IgD-negative memory B cell (primary cell): Measurements from ENCODE around the gene VPS11. TPM values are rescaled to one million over a fixed set of nuclear protein-coding genes. Genes with fewer than 3 reads are reported as not detected.
"Not testable (repeated sequence)": the region's sequence is repeated elsewhere in the genome, so short reads cannot be mapped to it uniquely, and the experiment has no call there.

Experiments used
- H3K27ac Mint-ChIP-seq, 3 donors: one replicate each; pipeline ENCODE4 v1.8.0; 2020 to 2022; ENCODE audit warnings: mild to moderate bottlenecking in 3 of 3, mixed read lengths in 3 of 3, moderate library complexity in 1 of 3
- H3K27me3 Mint-ChIP-seq: one replicate; pipeline ENCODE4 v1.8.0; 2021; ENCODE audit warnings: mixed read lengths
- H3K36me3 Mint-ChIP-seq: one replicate; pipeline ENCODE4 v1.8.0; 2020; ENCODE audit warnings: mild to moderate bottlenecking, mixed read lengths
- H3K4me1 Mint-ChIP-seq, 3 donors: one replicate each; pipeline ENCODE4 v1.8.0; 2020 to 2022; ENCODE audit warnings: mixed read lengths in 3 of 3, mild to moderate bottlenecking in 1 of 3
- H3K4me3 Mint-ChIP-seq, 4 donors: one replicate each; pipeline ENCODE4 v1.8.0; 2020 to 2022; ENCODE audit warnings: mild to moderate bottlenecking in 4 of 4, mixed read lengths in 4 of 4, moderate library complexity in 3 of 4
- H3K9me3 Mint-ChIP-seq, 3 donors: one replicate each; pipeline ENCODE4 v1.8.0; 2020 to 2021; ENCODE audit warnings: mixed read lengths in 3 of 3, mild to moderate bottlenecking in 1 of 3
- polyA plus RNA-seq: library from polyadenylated mRNA; unstranded; fragments of 300-500 nt; fragmentation: Illumina TruSeq; gene quantifications from one replicate; pipeline ENCODE4 v1.2.3, GENCODE V29; 2021

Gene VPS11
- polyA plus RNA-seq, 1 donor from 2014 or later: 52.6 TPM

GRCh38 chr11:119095066-119095880, 27.7 kb downstream of the VPS11 start:
- Mint-ChIP-seq H3K36me3 (no peaks in the 10 kb centered on the region), H3K4me1 (peaks cover 28 to 33% (median 29%) of the 10 kb centered on the region in 3 donors), H3K4me3 (peak overlapping the region; percentile 81 to 97 (median 95)), H3K9me3 (no peaks in the 10 kb centered on the region), H3K27me3 (peaks cover 2% of the 10 kb centered on the region), H3K27ac (peak overlapping the region; percentile 88 to 97 (median 96))

- Mint-ChIP-seq H3K36me3 (peaks cover 2% of the 10 kb centered on the region), H3K4me1 (peaks cover 22 to 44% (median 35%) of the 10 kb centered on the region in 3 donors), H3K27ac (peak overlapping the region in 1 of 3 donors; percentile 93), H3K9me3 (no peaks in the 10 kb centered on the region), H3K4me3 (peak overlapping the region; percentile 92 to 99 (median 96)), H3K27me3 (peaks cover 2% of the 10 kb centered on the region)
Measured at GRCh38 chr11:119099711-119100110, 32.1 kb downstream of the VPS11 start.

- no peaks in the 10 kb centered on the region for H3K9me3 Mint-ChIP-seq
- H3K4me3 Mint-ChIP-seq: peak overlapping the region; percentile 92 to 99 (median 96)
- H3K27ac Mint-ChIP-seq: peak overlapping the region in 2 of 3 donors; percentile 46 to 93
- H3K36me3 Mint-ChIP-seq: peaks cover 2% of the 10 kb centered on the region
- H3K27me3 Mint-ChIP-seq: peaks cover 1% of the 10 kb centered on the region
- H3K4me1 Mint-ChIP-seq: peaks cover 21 to 45% (median 34%) of the 10 kb centered on the region in 3 donors
Measured at GRCh38 chr11:119100246-119100970, 32.8 kb downstream of the VPS11 start.

GRCh38 chr11:119100994-119101758, 33.6 kb downstream of the VPS11 start:
- no peaks in the 10 kb centered on the region for H3K27me3 Mint-ChIP-seq
- peaks cover 19 to 41% (median 34%) of the 10 kb centered on the region in 3 donors for H3K4me1 Mint-ChIP-seq
- H3K4me3 Mint-ChIP-seq: peak overlapping the region; percentile 92 to 99 (median 96)
- H3K9me3 Mint-ChIP-seq: no peaks in the 10 kb centered on the region
- peaks cover 2% of the 10 kb centered on the region for H3K36me3 Mint-ChIP-seq
- H3K27ac Mint-ChIP-seq: peak overlapping the region; percentile 93 to 99 (median 99)

- H3K27ac Mint-ChIP-seq: peak within 1 kb of the TSS; percentile 93 to 99 (median 99)
- peaks cover 12 to 43% (median 38%) of the 10 kb centered on the region in 3 donors for H3K4me1 Mint-ChIP-seq
- H3K36me3 Mint-ChIP-seq: peaks cover 2% of the 10 kb centered on the region
- H3K4me3 Mint-ChIP-seq: peak within 1 kb of the TSS; percentile 92 to 99 (median 96)
- H3K9me3 Mint-ChIP-seq: no peaks in the 10 kb centered on the region
- no peaks in the 10 kb centered on the region for H3K27me3 Mint-ChIP-seq
Measured at GRCh38 chr11:119101759-119102423, 34.3 kb downstream of the VPS11 start, which contains the start of gene DPAGT1. DPAGT1 (minus strand) TSS chr11:119101853; CDS start chr11:119101655, 198 bp downstream.

- Mint-ChIP-seq H3K4me1 (peaks cover 9 to 44% (median 33%) of the 10 kb centered on the region in 3 donors), H3K27ac (peak overlapping the region in 1 of 3 donors; percentile 93), H3K4me3 (peak overlapping the region; percentile 43 to 96 (median 94))
- H3K9me3 Mint-ChIP-seq, H3K27me3 Mint-ChIP-seq, H3K36me3 Mint-ChIP-seq: not testable (repeated sequence)
Measured at GRCh38 chr11:119103161-119103664, 35.6 kb downstream of the VPS11 start.

GRCh38 chr11:119103793-119104192, 36.2 kb downstream of the VPS11 start:
- Mint-ChIP-seq H3K36me3 (peaks cover 2% of the 10 kb centered on the region), H3K4me3 (peak overlapping the region; percentile 28 to 92 (median 58)), H3K27ac (peak overlapping the region in 1 of 3 donors; percentile 93), H3K27me3 (no peaks in the 10 kb centered on the region), H3K4me1 (peaks cover 14 to 44% (median 38%) of the 10 kb centered on the region in 3 donors), H3K9me3 (no peaks in the 10 kb centered on the region)

- peaks cover 16 to 37% (median 33%) of the 10 kb centered on the region in 3 donors for H3K4me1 Mint-ChIP-seq
- peaks cover 2% of the 10 kb centered on the region for H3K36me3 Mint-ChIP-seq
- H3K4me3 Mint-ChIP-seq: peak within 1 kb of the TSS; percentile 90 to 95 (median 94)
- H3K27ac Mint-ChIP-seq: peak within 1 kb of the TSS; percentile 85 to 95 (median 93)
- no peaks in the 10 kb centered on the region for H3K9me3 Mint-ChIP-seq
- no peaks in the 10 kb centered on the region for H3K27me3 Mint-ChIP-seq
Measured at GRCh38 chr11:119106564-119107537, 39.2 kb downstream of the VPS11 start, which contains the start of gene C2CD2L. C2CD2L (plus strand) TSS chr11:119107344; CDS start chr11:119107742, 398 bp downstream.

GRCh38 chr11:119107538-119108145, 40.0 kb downstream of the VPS11 start:
- peaks cover 12 to 33% (median 30%) of the 10 kb centered on the region in 3 donors for H3K4me1 Mint-ChIP-seq
- H3K9me3 Mint-ChIP-seq: no peaks in the 10 kb centered on the region
- H3K4me3 Mint-ChIP-seq: peak overlapping the region; percentile 90 to 95 (median 94)
- H3K36me3 Mint-ChIP-seq: peaks cover 2% of the 10 kb centered on the region
- H3K27me3 Mint-ChIP-seq: no peaks in the 10 kb centered on the region
- H3K27ac Mint-ChIP-seq: peak overlapping the region; percentile 76 to 88 (median 84)

- H3K27me3 Mint-ChIP-seq: no peaks in the 10 kb centered on the region
- H3K36me3 Mint-ChIP-seq: peaks cover 2% of the 10 kb centered on the region
- H3K27ac Mint-ChIP-seq: peak overlapping the region; percentile 76 to 88 (median 84)
- peaks cover 12 to 30% (median 30%) of the 10 kb centered on the region in 3 donors for H3K4me1 Mint-ChIP-seq
- peak overlapping the region; percentile 86 to 93 (median 92) for H3K4me3 Mint-ChIP-seq
- no peaks in the 10 kb centered on the region for H3K9me3 Mint-ChIP-seq
Measured at GRCh38 chr11:119108146-119108856, 40.7 kb downstream of the VPS11 start.

GRCh38 chr11:119108857-119109221, 41.2 kb downstream of the VPS11 start:
- Mint-ChIP-seq H3K27me3 (no peaks in the 10 kb centered on the region), H3K9me3 (no peaks in the 10 kb centered on the region), H3K27ac (peak overlapping the region in 2 of 3 donors; percentile 76 to 84), H3K36me3 (peaks cover under 1% of the 10 kb centered on the region), H3K4me3 (peak overlapping the region; percentile 86 to 93 (median 92)), H3K4me1 (peaks cover 12 to 28% (median 28%) of the 10 kb centered on the region in 3 donors)

- Mint-ChIP-seq H3K27ac (peak overlapping the region in 1 of 3 donors; percentile 80), H3K36me3 (no peaks in the 10 kb centered on the region), H3K4me3 (peak overlapping the region in 3 of 4 donors; percentile 37 to 93 (median 81)), H3K4me1 (peaks cover 12 to 27% (median 21%) of the 10 kb centered on the region in 3 donors), H3K27me3 (no peaks in the 10 kb centered on the region), H3K9me3 (no peaks in the 10 kb centered on the region)
Measured at GRCh38 chr11:119109843-119110242, 42.2 kb downstream of the VPS11 start.
